PC-3 (cell line): ENCODE results near the gene BPIFB2. TPM values are rescaled to one million over a fixed set of nuclear protein-coding genes. Genes with fewer than 3 reads are reported as not detected.
"Not testable (repeated sequence)": the region's sequence is repeated elsewhere in the genome, so short reads cannot be mapped to it uniquely, and the experiment has no call there.

ENCODE experiments used
- ATAC-seq: fragments of 200-7000 bp; cut with Tn5 transposase; 2 replicates; pipeline ENCODE4 v1.9.1; 2020; ENCODE audit warnings: mild to moderate bottlenecking, moderate library complexity
- BruUV-seq: library from RNA; stranded (reverse); fragments of 400-500 nt; replicated peaks from 2 replicates; lab custom pipeline; 2021; lab: Mats Ljungman, UMichigan
- CTCF ChIA-PET: fragments of 300-600 bp; sonication (Branson Sonifier 250); formaldehyde crosslinking; loops from one replicate; lab custom pipeline; 2022; ENCODE audit warnings: antibody characterized with exemption; lab: Charles Lee
- POLR2A ChIA-PET: fragments of 300-600 bp; sonication (Branson Sonifier 250); formaldehyde crosslinking; loops from one replicate; lab custom pipeline; 2022; ENCODE audit warnings: antibody characterized with exemption; ENCODE audit not compliant: unreplicated experiment; lab: Charles Lee
- DNase-seq: peaks from one replicate; pipeline ENCODE4 v3.0.0-alpha.2; 2015
- H2AFZ ChIP-seq: fragments of 300-600 bp; sonication (generic); 2 replicates; pipeline ENCODE4 v1.6.0; 2016; ENCODE audit warnings: antibody characterized with exemption, low read length
- H3F3A ChIP-seq: fragments of 300-600 bp; sonication (generic); one replicate; pipeline ENCODE4 v1.6.0; 2017; ENCODE audit warnings: antibody characterized with exemption, low read length, control low read depth, mild to moderate bottlenecking; ENCODE audit not compliant: unreplicated experiment
- H3K27ac ChIP-seq: fragments of 300-600 bp; sonication (generic); 2 replicates; pipeline ENCODE4 v1.5.1; 2016; ENCODE audit warnings: mild to moderate bottlenecking, low read length
- H3K27me3 ChIP-seq: fragments of 300-600 bp; sonication (generic); 2 replicates; pipeline ENCODE4 v1.6.1; 2016; ENCODE audit warnings: low read length, mixed read lengths
- H3K36me3 ChIP-seq: fragments of 300-600 bp; sonication (generic); 2 replicates; pipeline ENCODE4 v1.6.1; 2016; ENCODE audit warnings: low read depth, mixed run types, low read length, mixed read lengths
- H3K4me1 ChIP-seq: fragments of 300-600 bp; sonication (generic); 2 replicates; pipeline ENCODE4 v1.5.1; 2016; ENCODE audit warnings: low read length; ENCODE audit not compliant: insufficient read depth
- H3K4me2 ChIP-seq: fragments of 300-600 bp; sonication (generic); 2 replicates; pipeline ENCODE4 v1.6.0; 2016; ENCODE audit warnings: low read length
- H3K4me3 ChIP-seq: fragments of 300-600 bp; sonication (generic); 2 replicates; pipeline ENCODE4 v1.5.1; 2016; ENCODE audit warnings: mild to moderate bottlenecking, low read length, mixed read lengths
- H3K79me2 ChIP-seq: fragments of 300-600 bp; sonication (generic); 2 replicates; pipeline ENCODE4 v1.6.1; 2017; ENCODE audit warnings: low read length, mixed read lengths
- H3K9ac ChIP-seq: fragments of 300-600 bp; sonication (generic); 2 replicates; pipeline ENCODE4 v1.6.0; 2016; ENCODE audit warnings: mild to moderate bottlenecking, low read length
- H3K9me2 ChIP-seq: fragments of 300-600 bp; sonication (generic); replicated peaks from 2 replicates; pipeline ENCODE4 v1.6.1; 2016; ENCODE audit warnings: mixed run types, low read length, mixed read lengths
- H3K9me3 ChIP-seq: fragments of 300-600 bp; sonication (generic); 2 replicates; pipeline ENCODE4 v1.6.1; 2016; ENCODE audit warnings: low read length, mixed read lengths
- H4K20me1 ChIP-seq: fragments of 300-600 bp; sonication (generic); 2 replicates; pipeline ENCODE4 v1.6.1; 2016; ENCODE audit warnings: low read length, mixed read lengths
- EZH2 ChIP-seq: fragments of 300-600 bp; sonication (generic); IDR thresholded peaks from one replicate; pipeline ENCODE4 v1.6.1; 2017; ENCODE audit warnings: antibody characterized with exemption, mild to moderate bottlenecking, low read length; ENCODE audit not compliant: unreplicated experiment
- EZH2phosphoT487 ChIP-seq: fragments of 300-600 bp; sonication (generic); IDR thresholded peaks from 2 replicates; pipeline ENCODE4 v1.6.1; 2018; ENCODE audit warnings: mild to moderate bottlenecking, antibody characterized with exemption, low read length, borderline replicate concordance
- intact Hi-C: fragments of 100-400 bp; cut with micrococcal nuclease; formaldehyde crosslinking; loops from 2 replicates; pipeline ENCODE4 v1.9.0; 2023
- total RNA-seq: library from RNA; depleted of rRNA; stranded (reverse); fragments of >200 nt; gene quantifications from 2 replicates; pipeline ENCODE4 v1.2.3, GENCODE V29; 2014
- TF ChIP-seq, protein P1 (sequence below): fragments of 300-600 bp; sonication (generic); conservative IDR thresholded peaks from 2 replicates; pipeline ENCODE4 v1.5.1; 2017; ENCODE audit warnings: antibody characterized with exemption, low read depth, mild to moderate bottlenecking, low read length

The BPIFB2 gene
- total RNA-seq, 1 experiment from 2014 or later = not detected

DNA sequence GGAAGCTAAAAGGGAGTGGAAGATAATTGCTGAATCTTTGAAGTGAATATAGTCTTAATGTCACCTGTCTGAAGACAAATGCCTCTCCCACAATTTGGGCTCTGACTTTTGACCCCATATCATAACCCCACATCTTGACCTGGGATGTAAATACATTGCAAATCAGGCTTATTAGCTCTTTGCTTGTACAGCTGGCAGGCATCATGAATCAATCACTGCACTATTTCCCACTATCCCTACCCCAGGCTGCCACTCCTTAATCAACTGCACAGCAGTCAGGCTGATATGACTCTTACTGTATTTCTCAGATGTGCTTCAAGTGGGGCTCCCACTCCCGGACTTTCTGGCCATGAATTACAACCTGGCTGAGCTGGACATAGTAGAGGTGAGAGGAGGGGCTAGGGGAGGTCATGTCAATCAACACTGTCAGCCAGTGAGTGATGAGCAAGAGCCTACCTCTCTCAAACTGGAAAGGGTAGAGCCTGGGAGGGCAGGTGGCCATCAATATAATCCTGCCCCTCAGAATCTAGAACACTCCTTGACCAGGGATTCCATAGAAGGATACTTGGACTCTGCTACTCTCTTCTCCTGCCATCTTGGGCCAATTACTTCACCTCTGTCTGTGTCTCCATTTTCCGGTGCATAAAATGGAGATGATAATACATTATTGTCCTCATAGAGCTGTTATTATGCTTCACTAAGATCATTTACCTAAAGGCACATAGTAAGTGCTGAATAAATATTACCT is 35.7 kb downstream of the BPIFB2 start:
- DNase-seq = no peak
- H3K4me2 ChIP-seq = no peak overlapping the region
- H3K4me1 ChIP-seq = no peaks in the 10 kb centered on the region
- ChIA-PET POLR2A (no interaction called here), CTCF (no interaction called here)
- H3K27me3 ChIP-seq = peaks cover 19% of the 10 kb centered on the region; the same call in 1 of the 2 replicates
- no peaks in the 10 kb centered on the region for H3K79me2 ChIP-seq
- no peaks in the 10 kb centered on the region for H3K36me3 ChIP-seq
- no peaks in the 10 kb centered on the region for H3F3A ChIP-seq
- TF ChIP-seq, protein P1, sequence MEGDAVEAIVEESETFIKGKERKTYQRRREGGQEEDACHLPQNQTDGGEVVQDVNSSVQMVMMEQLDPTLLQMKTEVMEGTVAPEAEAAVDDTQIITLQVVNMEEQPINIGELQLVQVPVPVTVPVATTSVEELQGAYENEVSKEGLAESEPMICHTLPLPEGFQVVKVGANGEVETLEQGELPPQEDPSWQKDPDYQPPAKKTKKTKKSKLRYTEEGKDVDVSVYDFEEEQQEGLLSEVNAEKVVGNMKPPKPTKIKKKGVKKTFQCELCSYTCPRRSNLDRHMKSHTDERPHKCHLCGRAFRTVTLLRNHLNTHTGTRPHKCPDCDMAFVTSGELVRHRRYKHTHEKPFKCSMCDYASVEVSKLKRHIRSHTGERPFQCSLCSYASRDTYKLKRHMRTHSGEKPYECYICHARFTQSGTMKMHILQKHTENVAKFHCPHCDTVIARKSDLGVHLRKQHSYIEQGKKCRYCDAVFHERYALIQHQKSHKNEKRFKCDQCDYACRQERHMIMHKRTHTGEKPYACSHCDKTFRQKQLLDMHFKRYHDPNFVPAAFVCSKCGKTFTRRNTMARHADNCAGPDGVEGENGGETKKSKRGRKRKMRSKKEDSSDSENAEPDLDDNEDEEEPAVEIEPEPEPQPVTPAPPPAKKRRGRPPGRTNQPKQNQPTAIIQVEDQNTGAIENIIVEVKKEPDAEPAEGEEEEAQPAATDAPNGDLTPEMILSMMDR = no peak
- intact Hi-C loops = no loop called here
- H3K4me3 ChIP-seq = no peak overlapping the region
- H3K27ac ChIP-seq = no peak overlapping the region
- H3K9ac ChIP-seq = no peak overlapping the region
- no peaks in the 10 kb centered on the region for H3K9me2 ChIP-seq
- BruUV-seq = no TSS peak
- H2AFZ ChIP-seq = no peak overlapping the region
- H4K20me1 ChIP-seq = no peaks in the 10 kb centered on the region
- no peak for ATAC-seq
- peaks cover 4% of the 10 kb centered on the region; the same call in 1 of the 2 replicates for H3K9me3 ChIP-seq

DNA sequence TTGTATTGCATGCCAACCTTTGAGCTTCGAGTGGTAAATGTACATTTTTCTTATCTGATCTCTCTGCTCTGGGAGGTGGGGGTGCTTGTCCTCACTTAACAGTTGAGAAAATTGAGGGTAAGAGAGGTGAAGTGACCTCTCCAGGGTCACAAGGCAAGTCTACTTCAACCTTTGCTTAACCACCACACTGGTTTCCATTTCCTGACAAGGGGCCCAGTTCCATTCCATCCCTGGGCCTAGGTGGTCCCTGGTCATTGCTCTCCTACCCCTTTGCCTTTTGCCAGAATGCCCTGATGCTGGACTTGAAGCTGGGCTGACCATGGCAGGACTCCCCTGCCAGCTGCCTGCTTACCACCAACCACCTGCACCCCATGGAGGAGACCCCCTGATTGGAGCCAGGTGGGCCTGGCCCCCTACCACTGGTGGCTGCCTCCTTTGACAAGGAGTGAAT is 36.3 kb downstream of the BPIFB2 start:
- Histone ChIP-seq H3K4me2 (no peak overlapping the region), H3K4me3 (no peak overlapping the region), H3K36me3 (no peaks in the 10 kb centered on the region), H3K4me1 (no peaks in the 10 kb centered on the region), H3K9me2 (no peaks in the 10 kb centered on the region), H3K9me3 (peaks cover 4% of the 10 kb centered on the region; the same call in 1 of the 2 replicates), H2AFZ (no peak overlapping the region), H3K27me3 (peaks cover 19% of the 10 kb centered on the region; the same call in 1 of the 2 replicates), H3K27ac (no peak overlapping the region), H3K9ac (no peak overlapping the region), H3K79me2 (no peaks in the 10 kb centered on the region), H3F3A (no peaks in the 10 kb centered on the region), H4K20me1 (no peaks in the 10 kb centered on the region)
- no TSS peak for BruUV-seq
- intact Hi-C loops = no loop called here
- ChIA-PET CTCF (no interaction called here), POLR2A (no interaction called here)
- ATAC-seq = no peak
- DNase-seq = no peak
- TF ChIP-seq, protein P1 = no peak
- TF ChIP-seq EZH2 = no peak
- no peak for TF ChIP-seq EZH2phosphoT487

DNA sequence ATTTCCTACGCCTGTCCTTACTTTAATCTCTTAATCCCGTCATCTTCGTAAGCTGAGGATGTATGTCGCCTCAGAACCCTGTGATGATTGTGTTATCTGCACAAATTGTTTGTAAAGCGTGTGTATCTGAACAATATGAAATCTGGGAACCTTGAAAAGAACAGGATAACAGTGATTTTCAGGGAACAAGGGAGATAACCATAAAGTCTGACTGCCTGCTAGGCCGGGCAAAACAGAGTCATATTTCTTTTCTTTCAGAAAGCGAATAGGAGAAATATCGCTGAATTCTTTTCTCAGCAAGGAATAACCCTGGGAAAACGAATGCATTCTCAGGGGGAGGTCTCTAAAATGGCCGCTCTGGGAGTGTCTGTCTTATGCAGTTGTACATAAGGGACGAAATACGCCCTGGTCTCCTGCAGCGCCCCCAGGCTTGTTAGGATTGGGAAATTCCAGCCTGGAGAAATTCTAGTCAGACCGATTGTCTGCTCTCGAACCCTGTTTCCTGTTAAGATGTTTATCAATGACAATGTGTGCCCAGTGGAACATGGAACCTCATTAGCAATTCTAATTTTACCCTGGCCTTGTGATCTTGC is 37.7 kb downstream of the BPIFB2 start:
- H3K4me1 ChIP-seq, H3K79me2 ChIP-seq, H3K27ac ChIP-seq, ATAC-seq, H3K9ac ChIP-seq, H3F3A ChIP-seq, POLR2A ChIA-PET, H3K4me2 ChIP-seq, CTCF ChIA-PET, H4K20me1 ChIP-seq, BruUV-seq, H2AFZ ChIP-seq, H3K9me3 ChIP-seq, H3K4me3 ChIP-seq, H3K9me2 ChIP-seq, H3K36me3 ChIP-seq, DNase-seq, intact Hi-C loops: not testable (repeated sequence)
- H3K27me3 ChIP-seq = peaks cover 19% of the 10 kb centered on the region; the same call in 1 of the 2 replicates
